Measurements from ENCODE around the gene MAML1.
A peak's percentile ranks its signal among the peaks of the same experiment; 100 is the strongest.

MAML1 gene

DNA sequence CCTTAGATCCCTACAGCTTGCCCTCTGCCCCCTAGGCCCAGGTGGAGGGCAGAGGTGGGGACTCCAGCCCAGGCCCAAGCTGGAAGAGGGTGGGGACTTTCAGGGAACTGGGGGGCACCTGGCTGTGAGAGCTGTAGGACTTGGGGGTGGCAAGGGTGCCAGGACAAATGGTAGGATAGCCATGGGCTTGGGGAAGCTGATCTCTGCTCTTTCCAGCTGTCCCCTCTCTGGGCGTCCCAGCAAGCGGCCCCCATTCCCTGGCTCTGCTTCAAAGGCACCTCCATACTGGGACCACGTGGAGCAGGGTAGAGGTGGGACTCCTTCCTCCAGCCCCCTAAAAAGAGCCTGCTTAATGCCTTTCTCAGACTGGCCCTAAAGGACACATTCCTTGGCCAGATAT, 61.5 kb downstream of the MAML1 start:
- no peak for DNase-seq

DNA sequence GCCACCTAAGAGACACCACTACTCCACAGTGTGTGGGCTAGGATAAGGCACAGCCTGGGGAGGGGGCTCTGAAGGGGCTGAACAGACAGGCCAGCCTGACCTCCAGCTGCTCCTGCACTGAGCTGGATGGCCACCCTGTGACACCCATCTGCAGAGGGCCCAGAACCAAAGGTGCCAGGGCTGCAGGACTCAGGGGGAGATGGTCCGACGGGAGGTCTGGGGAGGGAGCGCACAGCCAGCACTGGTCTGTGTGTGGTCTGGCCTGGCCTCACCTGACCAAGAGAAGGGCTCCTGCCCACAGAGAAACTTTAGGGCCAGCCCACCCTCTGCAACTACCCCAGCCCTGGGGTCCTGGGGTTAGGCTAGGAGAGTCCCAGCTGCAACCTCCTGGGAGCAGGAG, 62.0 kb downstream of the MAML1 start:
- DNase-seq = no peak

DNA sequence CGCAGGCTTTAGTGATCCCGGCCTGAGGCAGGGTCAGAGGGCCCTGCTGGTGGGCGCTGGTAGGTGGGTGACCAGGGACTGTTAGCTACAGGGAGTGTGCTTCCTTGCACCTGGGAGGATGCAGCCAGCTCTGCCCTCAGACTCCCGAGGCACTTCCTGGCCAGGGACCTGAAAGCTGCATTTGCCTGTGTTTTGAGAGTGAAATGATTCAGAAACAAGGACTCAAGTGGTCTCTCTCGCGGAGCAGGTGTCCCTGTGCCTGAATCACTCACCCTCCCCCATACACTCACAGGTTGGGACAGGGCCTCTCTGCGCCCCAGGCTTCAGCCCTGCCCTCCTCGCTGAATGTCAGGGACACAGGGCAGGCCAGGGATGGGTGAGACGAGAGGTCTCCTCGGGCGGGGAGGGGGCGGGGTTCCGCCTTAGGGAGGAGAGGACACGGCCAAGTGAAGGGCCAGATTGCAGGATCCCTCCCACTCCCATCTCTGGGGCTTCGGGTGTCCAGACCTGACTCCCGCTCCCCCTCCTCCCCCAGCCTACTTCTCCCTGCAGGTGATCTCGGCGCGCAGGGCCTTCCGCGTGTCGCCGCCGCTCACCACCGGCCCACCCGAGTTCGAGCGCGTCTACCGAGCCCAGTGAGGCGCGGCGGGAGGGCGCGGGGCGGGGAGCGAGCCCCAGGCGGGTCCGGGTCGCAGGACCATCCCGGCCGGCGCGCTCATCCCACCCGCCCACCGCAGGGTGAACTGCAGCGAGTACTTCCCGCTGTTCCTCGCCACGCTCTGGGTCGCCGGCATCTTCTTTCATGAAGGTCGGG, 62.6 kb downstream of the MAML1 start:
- DNase-seq = no peak

DNA sequence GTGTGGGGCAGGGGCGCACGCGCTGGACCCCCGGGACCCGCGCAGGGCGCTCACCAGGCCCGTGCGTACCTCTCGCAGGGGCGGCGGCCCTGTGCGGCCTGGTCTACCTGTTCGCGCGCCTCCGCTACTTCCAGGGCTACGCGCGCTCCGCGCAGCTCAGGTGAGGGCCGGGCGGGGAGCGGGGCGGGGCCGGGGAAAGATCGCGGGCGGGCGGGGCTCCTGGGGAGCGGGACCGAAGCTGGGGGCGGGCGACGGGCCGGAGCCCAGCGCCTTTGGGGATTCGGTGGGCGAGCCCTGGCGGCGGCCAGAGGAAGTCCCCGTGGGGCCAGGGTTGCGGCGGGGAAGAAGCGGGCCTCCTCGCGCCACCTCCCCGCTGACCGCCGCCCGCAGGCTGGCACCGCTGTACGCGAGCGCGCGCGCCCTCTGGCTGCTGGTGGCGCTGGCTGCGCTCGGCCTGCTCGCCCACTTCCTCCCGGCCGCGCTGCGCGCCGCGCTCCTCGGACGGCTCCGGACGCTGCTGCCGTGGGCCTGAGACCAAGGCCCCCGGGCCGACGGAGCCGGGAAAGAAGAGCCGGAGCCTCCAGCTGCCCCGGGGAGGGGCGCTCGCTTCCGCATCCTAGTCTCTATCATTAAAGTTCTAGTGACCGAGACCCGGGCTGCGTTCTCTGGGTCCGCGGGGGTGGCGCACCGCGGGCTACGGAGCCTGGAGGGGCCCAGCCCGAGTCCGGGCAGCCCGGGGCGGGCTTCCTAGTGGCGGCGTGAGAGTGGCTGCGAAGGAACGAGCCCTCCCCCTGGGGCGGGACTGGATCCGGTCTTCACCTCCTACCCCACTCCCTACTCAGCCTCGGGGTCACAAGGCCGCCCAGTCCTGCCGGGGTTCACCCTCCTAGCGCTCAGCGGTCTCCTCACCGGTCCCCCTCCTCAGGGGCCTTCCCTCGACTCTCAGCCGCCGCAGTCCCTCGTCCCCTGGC, 63.5 kb downstream of the MAML1 start:
- peak; percentile 88 for DNase-seq

GRCh38 chr5:179796877-179797608, 64.4 kb downstream of the MAML1 start:
- no peak for DNase-seq

- no peak for DNase-seq
These were observed 65.1 kb downstream of the MAML1 start for GRCh38 chr5:179797741-179798140.

DNA sequence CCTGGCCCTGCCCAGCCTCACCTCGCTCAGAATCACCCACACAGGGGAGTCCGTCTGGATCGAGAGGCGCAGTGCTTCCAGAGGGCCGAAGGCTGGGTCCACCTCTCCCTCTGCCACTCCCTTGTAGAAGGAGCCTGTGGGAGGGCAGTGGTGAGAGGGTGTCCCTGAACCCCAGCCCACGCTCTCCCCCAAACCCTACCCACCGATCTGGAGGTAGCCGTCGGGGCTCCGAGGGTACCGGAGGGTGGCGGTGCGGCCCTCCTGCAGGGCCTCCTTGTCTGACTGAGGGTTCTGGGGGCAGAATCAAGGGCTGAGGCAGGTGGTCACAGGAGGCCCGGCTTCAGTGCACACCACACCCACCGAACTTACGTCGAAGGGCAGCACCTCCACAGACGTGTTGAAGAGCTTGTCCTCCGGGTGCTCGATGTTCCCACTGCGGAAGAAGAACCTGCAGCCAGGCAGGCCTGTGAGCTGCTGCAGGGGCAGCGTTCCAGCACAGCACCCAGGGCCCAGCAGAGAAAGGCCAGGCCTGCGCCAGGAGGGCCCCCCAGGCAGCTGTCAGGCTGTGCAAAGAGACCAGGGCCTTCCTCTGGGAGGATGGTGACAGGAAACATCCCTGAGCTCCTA, 65.6 kb downstream of the MAML1 start:
- no peak for DNase-seq

- no peak for DNase-seq
These were observed 66.4 kb downstream of the MAML1 start for GRCh38 chr5:179798771-179799643.

GRCh38 chr5:179799644-179799973, 67.0 kb downstream of the MAML1 start:
- DNase-seq = no peak

GRCh38 chr5:179800071-179800695, 67.6 kb downstream of the MAML1 start:
- no peak for DNase-seq

DNA sequence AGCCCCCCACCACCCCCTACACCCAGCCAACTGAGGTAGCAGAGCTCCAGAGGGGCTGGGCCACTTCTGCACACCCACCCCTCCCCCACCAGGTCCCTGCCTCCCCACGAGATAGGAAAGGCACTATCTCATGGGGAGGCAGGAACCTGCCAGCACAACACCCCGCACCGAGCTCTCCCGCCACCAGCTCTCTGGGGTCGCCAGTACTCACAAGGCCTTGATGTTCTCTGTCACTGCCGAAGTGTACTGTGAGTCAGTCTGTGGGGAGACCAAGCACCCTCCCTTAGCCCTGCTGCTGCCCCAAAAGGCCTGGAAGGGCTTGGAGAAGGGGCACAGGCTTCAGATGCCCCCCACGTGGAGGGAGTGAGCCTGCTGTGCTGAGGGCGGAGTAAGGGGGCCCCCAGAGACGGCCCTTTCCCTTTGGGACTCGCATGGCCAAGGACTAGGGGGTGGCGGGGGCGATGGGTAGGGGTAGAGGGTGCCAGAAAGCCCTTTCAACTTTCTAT, 68.1 kb downstream of the MAML1 start:
- peak; percentile 58 for DNase-seq

- peak; percentile 94 for DNase-seq
These were observed 68.9 kb downstream of the MAML1 start for GRCh38 chr5:179801304-179802206.

DNA sequence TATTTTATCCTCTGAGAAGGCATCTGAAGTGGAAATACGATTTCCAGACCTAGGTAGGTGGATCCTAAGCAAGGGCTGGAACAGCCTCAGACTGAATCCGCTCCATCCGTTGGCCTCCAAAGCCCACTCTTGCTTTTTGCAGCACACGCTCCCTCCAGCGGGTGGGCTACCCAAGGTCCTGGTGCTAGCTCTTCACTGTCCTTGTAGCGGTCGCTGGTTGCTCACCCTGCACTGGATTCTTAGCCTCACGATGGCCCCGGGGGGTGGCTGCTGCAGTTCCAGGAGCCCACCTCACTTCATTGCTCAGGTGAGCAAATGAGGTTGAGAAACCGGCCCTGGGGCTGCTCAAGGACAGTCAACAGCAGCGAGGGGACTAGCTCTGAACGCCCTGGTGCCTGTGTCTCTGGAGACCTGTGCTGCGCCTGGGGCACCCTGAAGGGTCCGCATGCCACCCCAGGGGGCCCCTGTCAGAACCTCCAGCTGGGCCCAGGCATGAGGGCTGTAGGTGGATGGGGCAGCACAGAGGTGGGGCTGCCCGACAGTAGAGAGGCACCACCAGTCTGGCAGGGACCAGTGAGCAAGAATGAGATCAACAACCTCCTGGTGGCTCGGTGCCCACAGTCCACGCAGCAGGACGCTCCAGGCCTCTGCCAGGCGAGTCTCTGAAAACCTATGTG, 69.7 kb downstream of the MAML1 start:
- peak; percentile 60 for DNase-seq

- no peak for DNase-seq
These were observed 70.4 kb downstream of the MAML1 start for GRCh38 chr5:179802950-179803562.

- peak; percentile 80 for DNase-seq
These were observed 71.3 kb downstream of the MAML1 start for GRCh38 chr5:179803651-179804554.

- DNase-seq = no peak
These were observed 71.9 kb downstream of the MAML1 start for GRCh38 chr5:179804555-179804947.

- peak; percentile 63 for DNase-seq
These were observed 72.5 kb downstream of the MAML1 start for GRCh38 chr5:179805070-179805528.
